Loucy (cell line): ENCODE measurements around the gene C14orf119.
A peak's percentile ranks its signal among the peaks of the same experiment; 100 is the strongest.

ENCODE experiments used
- H2AFZ ChIP-seq: fragments of 200-600 bp; sonication (generic); 2 replicates; pipeline ENCODE4 v1.6.0; 2016; ENCODE audit warnings: antibody characterized with exemption, mild to moderate bottlenecking, low read length, moderate library complexity
- H3F3A ChIP-seq: fragments of 200-600 bp; 2 replicates; pipeline ENCODE4 v1.6.0; 2016; ENCODE audit warnings: antibody characterized with exemption, low read depth, mild to moderate bottlenecking
- H3K27me3 ChIP-seq: fragments of 200-600 bp; sonication (generic); 2 replicates; pipeline ENCODE4 v1.6.1; 2014; ENCODE audit warnings: low read length, mild to moderate bottlenecking; ENCODE audit not compliant: insufficient read depth, poor library complexity, severe bottlenecking
- H3K36me3 ChIP-seq: fragments of 200-600 bp; sonication (generic); 2 replicates; pipeline ENCODE4 v1.6.1; 2016; ENCODE audit warnings: low read length; ENCODE audit not compliant: insufficient read depth
- H3K4me1 ChIP-seq: fragments of 200-600 bp; sonication (generic); 2 replicates; pipeline ENCODE4 v1.5.1; 2014; ENCODE audit warnings: low read length, mild to moderate bottlenecking; ENCODE audit not compliant: insufficient read depth, poor library complexity, severe bottlenecking
- H3K4me2 ChIP-seq: fragments of 200-600 bp; sonication (generic); 2 replicates; pipeline ENCODE4 v1.6.0; 2014; ENCODE audit warnings: antibody characterized with exemption, low read length, low read depth, mild to moderate bottlenecking; ENCODE audit not compliant: poor library complexity, severe bottlenecking
- H3K4me3 ChIP-seq: fragments of 200-600 bp; sonication (generic); 2 replicates; pipeline ENCODE4 v1.5.1; 2014; ENCODE audit warnings: low read length, mild to moderate bottlenecking, mixed read lengths; ENCODE audit not compliant: poor library complexity, severe bottlenecking
- H3K79me2 ChIP-seq: fragments of 200-600 bp; sonication (generic); 2 replicates; pipeline ENCODE4 v1.6.1; 2014; ENCODE audit warnings: low read length; ENCODE audit not compliant: insufficient read depth
- H3K9ac ChIP-seq: fragments of 200-600 bp; sonication (generic); 2 replicates; pipeline ENCODE4 v1.6.0; 2014; ENCODE audit warnings: mild to moderate bottlenecking, low read depth, low read length, moderate library complexity; ENCODE audit not compliant: poor library complexity, severe bottlenecking
- H3K9me2 ChIP-seq: fragments of 200-600 bp; sonication (generic); replicated peaks from 2 replicates; pipeline ENCODE4 v1.6.1; 2016; ENCODE audit warnings: low read depth, low read length, mixed read lengths
- H3K9me3 ChIP-seq: fragments of 200-600 bp; sonication (generic); 2 replicates; pipeline ENCODE4 v1.6.1; 2014; ENCODE audit warnings: mild to moderate bottlenecking, antibody characterized with exemption, low read length, low read depth; ENCODE audit not compliant: insufficient read depth
- H4K20me1 ChIP-seq: fragments of 200-600 bp; sonication (generic); 2 replicates; pipeline ENCODE4 v1.6.0; 2014; ENCODE audit warnings: antibody characterized with exemption, low read length, mild to moderate bottlenecking; ENCODE audit not compliant: insufficient read depth, poor library complexity, severe bottlenecking
- EZH2phosphoT487 ChIP-seq: fragments of 200-600 bp; IDR thresholded peaks from 2 replicates; pipeline ENCODE4 v1.6.1; 2018; ENCODE audit warnings: antibody characterized with exemption, mild to moderate bottlenecking, moderate library complexity, borderline replicate concordance
- TF ChIP-seq, protein P1 (sequence below): fragments of 200-600 bp; sonication (generic); conservative IDR thresholded peaks from 2 replicates; pipeline ENCODE4 v1.5.1; 2014; ENCODE audit warnings: mild to moderate bottlenecking, antibody characterized with exemption, low read length

The C14orf119 gene

DNA sequence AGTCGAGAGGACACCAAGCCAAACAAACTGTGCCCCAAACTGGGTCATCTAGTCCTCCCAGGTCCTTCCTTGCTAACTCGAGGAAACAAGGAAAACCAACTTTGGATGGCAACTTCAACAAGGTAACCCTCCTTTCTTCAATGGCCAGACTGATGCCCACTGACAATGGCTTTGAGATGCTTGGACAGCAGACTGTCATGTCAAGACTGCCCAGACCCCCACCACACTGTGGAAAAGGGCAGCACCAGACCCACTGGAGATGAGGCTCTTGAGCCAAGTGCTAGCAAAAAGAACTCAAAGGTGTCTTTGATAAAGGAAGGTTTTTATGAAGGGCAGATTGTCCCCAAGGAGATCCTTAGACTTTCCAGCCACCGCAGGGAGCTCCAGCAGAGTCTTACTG, 28.9 kb upstream of the C14orf119 start:
- Histone ChIP-seq H3K4me2 (no peak overlapping the region), H3F3A (no peaks in the 10 kb centered on the region), H3K9me3 (no peaks in the 10 kb centered on the region), H3K79me2 (peaks cover 50% of the 10 kb centered on the region), H3K4me1 (peaks cover 12% of the 10 kb centered on the region), H3K9me2 (no peaks in the 10 kb centered on the region), H3K27me3 (no peaks in the 10 kb centered on the region), H2AFZ (no peak overlapping the region), H4K20me1 (peaks cover 44% of the 10 kb centered on the region), H3K4me3 (no peak overlapping the region), H3K9ac (no peak overlapping the region), H3K36me3 (peaks cover 67% of the 10 kb centered on the region; the same call in 1 of the 2 replicates)
- no peak for TF ChIP-seq EZH2phosphoT487
- TF ChIP-seq, protein P1, sequence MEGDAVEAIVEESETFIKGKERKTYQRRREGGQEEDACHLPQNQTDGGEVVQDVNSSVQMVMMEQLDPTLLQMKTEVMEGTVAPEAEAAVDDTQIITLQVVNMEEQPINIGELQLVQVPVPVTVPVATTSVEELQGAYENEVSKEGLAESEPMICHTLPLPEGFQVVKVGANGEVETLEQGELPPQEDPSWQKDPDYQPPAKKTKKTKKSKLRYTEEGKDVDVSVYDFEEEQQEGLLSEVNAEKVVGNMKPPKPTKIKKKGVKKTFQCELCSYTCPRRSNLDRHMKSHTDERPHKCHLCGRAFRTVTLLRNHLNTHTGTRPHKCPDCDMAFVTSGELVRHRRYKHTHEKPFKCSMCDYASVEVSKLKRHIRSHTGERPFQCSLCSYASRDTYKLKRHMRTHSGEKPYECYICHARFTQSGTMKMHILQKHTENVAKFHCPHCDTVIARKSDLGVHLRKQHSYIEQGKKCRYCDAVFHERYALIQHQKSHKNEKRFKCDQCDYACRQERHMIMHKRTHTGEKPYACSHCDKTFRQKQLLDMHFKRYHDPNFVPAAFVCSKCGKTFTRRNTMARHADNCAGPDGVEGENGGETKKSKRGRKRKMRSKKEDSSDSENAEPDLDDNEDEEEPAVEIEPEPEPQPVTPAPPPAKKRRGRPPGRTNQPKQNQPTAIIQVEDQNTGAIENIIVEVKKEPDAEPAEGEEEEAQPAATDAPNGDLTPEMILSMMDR, result no peak

DNA sequence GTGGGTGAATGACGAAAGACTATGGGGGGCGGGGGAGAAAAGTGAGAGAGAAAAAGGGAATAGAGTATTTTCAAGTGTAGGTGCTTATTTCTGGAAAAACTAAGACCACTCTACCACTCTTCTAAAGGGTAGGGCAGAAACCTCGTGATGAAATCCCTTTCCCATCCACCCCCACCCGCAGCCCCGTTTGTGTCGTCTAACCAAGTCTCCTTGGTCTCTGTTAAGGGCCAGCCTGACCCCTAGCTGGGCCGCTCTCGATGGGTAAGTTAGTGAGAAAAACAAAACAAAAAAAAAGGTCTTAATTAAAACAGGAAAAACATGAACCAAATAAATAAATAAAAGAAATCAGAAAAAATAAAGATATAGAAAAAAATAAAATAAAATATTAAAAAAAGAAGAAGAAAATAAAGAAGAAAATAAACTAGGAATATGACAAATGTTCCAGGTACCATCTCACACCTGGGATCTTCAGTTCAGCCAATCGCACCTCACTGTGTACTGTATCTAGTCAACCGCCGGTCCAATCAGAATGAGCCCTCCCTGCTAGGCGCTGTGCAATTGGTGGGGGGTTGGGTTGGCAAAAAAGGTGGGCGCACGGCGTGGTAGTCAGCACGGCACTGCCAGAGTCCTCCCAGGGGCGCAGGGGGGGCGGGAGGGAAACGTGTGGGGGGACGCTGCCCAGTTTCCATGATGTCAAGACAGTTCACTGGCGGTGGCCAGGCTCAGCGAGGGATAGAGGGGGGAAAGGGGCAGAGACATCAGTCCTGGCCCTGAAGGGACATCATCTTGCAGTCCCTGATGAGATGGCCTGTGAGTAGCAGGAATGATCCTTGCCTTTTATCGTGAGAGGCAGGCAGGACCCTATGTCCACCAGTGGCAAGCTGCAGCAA, 28.2 kb upstream of the C14orf119 start:
- H4K20me1 ChIP-seq, result peaks cover 44% of the 10 kb centered on the region

DNA sequence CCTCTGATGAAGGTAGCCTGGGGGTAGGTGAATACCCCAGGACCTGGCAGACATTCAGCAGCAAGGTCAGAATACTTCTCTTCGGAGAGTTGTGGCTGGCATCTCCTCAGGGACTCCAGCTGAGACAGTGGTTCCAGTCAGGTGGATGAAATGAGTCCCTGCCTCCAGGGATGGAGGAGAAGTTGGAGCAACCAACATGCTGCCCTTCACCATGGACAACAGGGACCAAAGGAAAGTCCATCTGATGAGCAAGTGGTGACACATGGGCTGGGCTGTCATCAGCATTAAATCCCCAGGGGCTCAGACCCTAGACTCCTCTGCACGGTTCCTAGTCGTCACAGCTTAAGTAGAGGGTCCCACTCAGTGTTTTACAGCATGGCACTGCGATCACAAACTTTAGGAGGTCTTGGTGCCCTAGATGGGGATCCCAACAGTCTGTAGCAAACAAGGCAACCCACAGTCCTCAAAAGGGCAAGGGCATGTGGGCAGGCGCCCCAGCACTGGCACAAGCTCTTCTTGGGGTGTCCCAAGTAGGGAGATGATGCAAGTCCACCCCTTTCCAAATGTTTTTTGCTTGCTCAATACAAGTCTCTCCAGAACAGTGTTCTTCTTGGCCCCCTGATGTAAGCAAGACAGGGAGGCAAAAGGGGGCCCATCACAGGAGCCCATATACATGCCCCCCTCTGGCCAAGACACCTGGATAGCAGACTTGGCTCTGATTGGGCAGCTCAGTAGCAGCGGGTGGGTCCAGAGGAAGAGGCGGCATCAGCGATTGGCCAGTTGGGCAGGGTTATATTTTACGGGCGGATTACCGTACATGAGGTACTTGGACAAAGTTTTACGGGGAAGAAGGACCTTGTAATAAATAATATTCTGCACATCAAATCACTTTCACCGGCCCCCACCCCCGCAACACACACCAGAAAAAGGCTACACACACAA, 27.2 kb upstream of the C14orf119 start:
- no peaks in the 10 kb centered on the region for H3K9me2 ChIP-seq
- peaks cover 44% of the 10 kb centered on the region for H4K20me1 ChIP-seq
- H3K79me2 ChIP-seq, result peaks cover 58% of the 10 kb centered on the region
- no peak overlapping the region for H2AFZ ChIP-seq
- TF ChIP-seq, protein P1, result no peak
- TF ChIP-seq EZH2phosphoT487, result no peak
- H3K9me3 ChIP-seq, result no peaks in the 10 kb centered on the region
- H3K36me3 ChIP-seq, result peaks cover 65% of the 10 kb centered on the region; the same call in 1 of the 2 replicates
- peaks cover 19% of the 10 kb centered on the region for H3K4me1 ChIP-seq
- H3K9ac ChIP-seq, result peak overlapping the region; percentile 6
- H3K27me3 ChIP-seq, result no peaks in the 10 kb centered on the region
- peak overlapping the region; percentile 59 for H3K4me2 ChIP-seq
- H3F3A ChIP-seq, result no peaks in the 10 kb centered on the region
- peak overlapping the region; percentile 51 for H3K4me3 ChIP-seq

More for the DNA sequence above, 28.2 kb upstream of the C14orf119 start:
- H3K36me3 ChIP-seq, result peaks cover 65% of the 10 kb centered on the region; the same call in 1 of the 2 replicates
- no peak overlapping the region for H3K4me3 ChIP-seq
- TF ChIP-seq, protein P1, result no peak
- TF ChIP-seq EZH2phosphoT487, result no peak
- H3K9me3 ChIP-seq, result no peaks in the 10 kb centered on the region
- H2AFZ ChIP-seq, result no peak overlapping the region
- H3K4me2 ChIP-seq, result no peak overlapping the region
- H3K9ac ChIP-seq, result no peak overlapping the region
- H3F3A ChIP-seq, result no peaks in the 10 kb centered on the region
- no peaks in the 10 kb centered on the region for H3K9me2 ChIP-seq
- H3K4me1 ChIP-seq, result peaks cover 18% of the 10 kb centered on the region
- H3K27me3 ChIP-seq, result no peaks in the 10 kb centered on the region
- H3K79me2 ChIP-seq, result peaks cover 58% of the 10 kb centered on the region
